ENCODE measurements around the gene LMNA. TPM values are rescaled to one million over a fixed set of nuclear protein-coding genes. Genes with fewer than 3 reads are reported as not detected.

Gene LMNA
- total and polyA plus RNA-seq, 4 donors, result 60.4 to 160 (median 97.2) TPM

DNA sequence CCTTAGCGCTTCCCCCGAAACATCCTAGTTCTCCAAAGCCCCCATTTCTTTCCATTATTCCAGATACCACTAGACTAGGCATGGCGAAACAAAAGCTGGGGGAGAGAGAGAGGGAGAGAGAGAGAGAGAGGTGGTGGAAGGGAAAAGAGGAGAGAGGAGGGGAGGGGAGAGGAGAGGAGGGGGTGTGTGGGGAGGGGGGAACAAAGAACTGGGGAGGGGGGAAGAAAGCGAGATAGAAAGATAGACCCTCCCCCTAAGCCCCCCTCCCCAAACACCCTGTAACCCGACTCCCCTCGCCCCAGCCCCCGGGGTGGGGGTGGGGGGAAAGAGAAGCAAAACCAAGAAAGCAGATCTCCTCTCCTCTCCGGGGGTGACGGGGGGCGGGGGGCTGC lies 32.6 kb upstream of the LMNA start:
- WGBS, result 3% methylated on average over 10 of the region's 10 CpGs
- Histone ChIP-seq H3K36me3 (ENCODE audit: control insufficient read depth in 4 of 4, insufficient read depth in 3 of 4, low read depth in 1 of 4, low read length in 3 of 4) (no peaks in the 10 kb centered on the region), H3K9ac (ENCODE audit: low read depth in 1 of 2, low read length in 2 of 2) (no peak overlapping the region), H3K4me3 (ENCODE audit: low read depth in 1 of 3, low read length in 3 of 3) (peak overlapping the region; percentile 78 to 82 (median 81)), H3K4me1 (ENCODE audit: control insufficient read depth in 4 of 4, insufficient read depth in 4 of 4, low read length in 3 of 4) (peaks cover 2 to 31% (median 15%) of the 10 kb centered on the region in 4 donors), H3K27ac (ENCODE audit: low read depth in 1 of 2, low read length in 2 of 2) (no peak overlapping the region), H3K27me3 (ENCODE audit: control insufficient read depth in 4 of 4, insufficient read depth in 4 of 4, low read length in 3 of 4) (no peaks in the 10 kb centered on the region), H3K9me3 (ENCODE audit: control insufficient read depth in 4 of 4, low read length in 3 of 4) (no peaks in the 10 kb centered on the region)
- no peak for DNase-seq (ENCODE audit: low spot score)
- TF ChIP-seq EGR1 (IDR thresholded peaks at IDR 0.05; ENCODE audit: low read depth in 2 of 2) (no peak), HNF4G (IDR thresholded peaks at IDR 0.05) (no peak), GABPA (IDR thresholded peaks at IDR 0.05 in 1 of 2, conservative IDR thresholded peaks at IDR 0.05 in 1 of 2) (no peak), NR2F2 (IDR thresholded peaks at IDR 0.05) (no peak), REST (IDR thresholded peaks at IDR 0.05) (no peak), ATF3 (IDR thresholded peaks at IDR 0.05) (no peak), RXRA (IDR thresholded peaks at IDR 0.05) (no peak), HNF4A (conservative IDR thresholded peaks at IDR 0.05) (no peak), YY1 (IDR thresholded peaks at IDR 0.05) (no peak), TAF1 (conservative IDR thresholded peaks at IDR 0.05) (no peak), FOXA2 (IDR thresholded peaks at IDR 0.05) (no peak), SP1 (IDR thresholded peaks at IDR 0.05) (no peak), JUND (IDR thresholded peaks at IDR 0.05) (no peak), RAD21 (IDR thresholded peaks at IDR 0.05) (no peak)
- TF ChIP-seq, protein P1, sequence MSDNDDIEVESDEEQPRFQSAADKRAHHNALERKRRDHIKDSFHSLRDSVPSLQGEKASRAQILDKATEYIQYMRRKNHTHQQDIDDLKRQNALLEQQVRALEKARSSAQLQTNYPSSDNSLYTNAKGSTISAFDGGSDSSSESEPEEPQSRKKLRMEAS (IDR thresholded peaks at IDR 0.05), result no peak
- TF ChIP-seq, protein P2, sequence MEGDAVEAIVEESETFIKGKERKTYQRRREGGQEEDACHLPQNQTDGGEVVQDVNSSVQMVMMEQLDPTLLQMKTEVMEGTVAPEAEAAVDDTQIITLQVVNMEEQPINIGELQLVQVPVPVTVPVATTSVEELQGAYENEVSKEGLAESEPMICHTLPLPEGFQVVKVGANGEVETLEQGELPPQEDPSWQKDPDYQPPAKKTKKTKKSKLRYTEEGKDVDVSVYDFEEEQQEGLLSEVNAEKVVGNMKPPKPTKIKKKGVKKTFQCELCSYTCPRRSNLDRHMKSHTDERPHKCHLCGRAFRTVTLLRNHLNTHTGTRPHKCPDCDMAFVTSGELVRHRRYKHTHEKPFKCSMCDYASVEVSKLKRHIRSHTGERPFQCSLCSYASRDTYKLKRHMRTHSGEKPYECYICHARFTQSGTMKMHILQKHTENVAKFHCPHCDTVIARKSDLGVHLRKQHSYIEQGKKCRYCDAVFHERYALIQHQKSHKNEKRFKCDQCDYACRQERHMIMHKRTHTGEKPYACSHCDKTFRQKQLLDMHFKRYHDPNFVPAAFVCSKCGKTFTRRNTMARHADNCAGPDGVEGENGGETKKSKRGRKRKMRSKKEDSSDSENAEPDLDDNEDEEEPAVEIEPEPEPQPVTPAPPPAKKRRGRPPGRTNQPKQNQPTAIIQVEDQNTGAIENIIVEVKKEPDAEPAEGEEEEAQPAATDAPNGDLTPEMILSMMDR (IDR thresholded peaks at IDR 0.05; ENCODE audit: low read depth, low read length, missing input control), result no peak
- TF ChIP-seq, protein P3, sequence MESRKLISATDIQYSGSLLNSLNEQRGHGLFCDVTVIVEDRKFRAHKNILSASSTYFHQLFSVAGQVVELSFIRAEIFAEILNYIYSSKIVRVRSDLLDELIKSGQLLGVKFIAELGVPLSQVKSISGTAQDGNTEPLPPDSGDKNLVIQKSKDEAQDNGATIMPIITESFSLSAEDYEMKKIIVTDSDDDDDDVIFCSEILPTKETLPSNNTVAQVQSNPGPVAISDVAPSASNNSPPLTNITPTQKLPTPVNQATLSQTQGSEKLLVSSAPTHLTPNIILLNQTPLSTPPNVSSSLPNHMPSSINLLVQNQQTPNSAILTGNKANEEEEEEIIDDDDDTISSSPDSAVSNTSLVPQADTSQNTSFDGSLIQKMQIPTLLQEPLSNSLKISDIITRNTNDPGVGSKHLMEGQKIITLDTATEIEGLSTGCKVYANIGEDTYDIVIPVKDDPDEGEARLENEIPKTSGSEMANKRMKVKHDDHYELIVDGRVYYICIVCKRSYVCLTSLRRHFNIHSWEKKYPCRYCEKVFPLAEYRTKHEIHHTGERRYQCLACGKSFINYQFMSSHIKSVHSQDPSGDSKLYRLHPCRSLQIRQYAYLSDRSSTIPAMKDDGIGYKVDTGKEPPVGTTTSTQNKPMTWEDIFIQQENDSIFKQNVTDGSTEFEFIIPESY (IDR thresholded peaks at IDR 0.05), result no peak

Data from liver (tissue), 9 donors.